NCI-H1105 (cell line): ENCODE measurements around the gene CADPS2.

ENCODE experiments used
- DNase-seq: peaks from one replicate; lab custom pipeline; 2025; lab: John Stamatoyannopoulos, UW

CADPS2 gene

DNA sequence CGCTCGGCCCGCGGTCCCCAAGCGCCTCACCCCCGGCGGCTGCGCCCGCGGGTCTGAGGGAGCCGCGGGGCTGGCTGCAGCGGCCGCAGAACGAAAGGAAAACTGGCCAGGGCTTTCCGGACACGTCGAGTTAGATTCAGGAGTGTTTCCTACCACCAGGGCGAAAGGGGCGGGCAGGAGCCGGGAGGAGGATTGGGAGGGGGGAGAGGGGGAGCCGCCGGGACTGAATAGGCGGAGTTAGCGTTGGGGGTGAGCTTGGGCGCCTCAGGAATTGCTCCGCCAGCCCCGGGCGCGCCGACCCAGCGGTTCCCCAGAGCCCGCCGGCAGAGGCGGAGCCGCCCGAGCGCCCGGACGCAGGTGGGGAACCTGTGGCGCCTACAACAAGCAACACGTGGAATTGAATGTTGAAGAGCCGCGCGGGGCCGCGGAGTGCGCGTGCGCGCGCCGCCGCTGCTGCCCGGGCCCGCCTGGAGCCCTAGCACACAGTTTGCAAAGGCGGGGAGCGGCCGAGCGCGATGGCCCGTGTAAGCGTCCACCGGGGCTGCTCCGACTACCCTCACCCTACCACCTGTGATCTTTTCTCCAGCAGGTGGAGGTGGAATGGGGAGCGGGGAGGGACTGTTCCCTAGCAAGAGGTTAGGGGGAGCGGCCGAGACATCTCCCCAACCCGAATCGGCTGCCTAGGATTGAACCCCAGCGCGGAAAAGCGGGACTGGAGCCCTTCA is at the start of gene CADPS2:
TSS of gene CADPS2 (minus strand) at position 104 of the 725 bp plus-strand sequence. CDS start 123 bp downstream, outside the sequence.
- DNase-seq = peak; percentile 70

- no peak for DNase-seq
Measured at GRCh38 chr7:122935620-122936019, 49.4 kb upstream of the CADPS2 start.

- no peak for DNase-seq
Measured at GRCh38 chr7:122919643-122920181, 33.5 kb upstream of the CADPS2 start.

DNA sequence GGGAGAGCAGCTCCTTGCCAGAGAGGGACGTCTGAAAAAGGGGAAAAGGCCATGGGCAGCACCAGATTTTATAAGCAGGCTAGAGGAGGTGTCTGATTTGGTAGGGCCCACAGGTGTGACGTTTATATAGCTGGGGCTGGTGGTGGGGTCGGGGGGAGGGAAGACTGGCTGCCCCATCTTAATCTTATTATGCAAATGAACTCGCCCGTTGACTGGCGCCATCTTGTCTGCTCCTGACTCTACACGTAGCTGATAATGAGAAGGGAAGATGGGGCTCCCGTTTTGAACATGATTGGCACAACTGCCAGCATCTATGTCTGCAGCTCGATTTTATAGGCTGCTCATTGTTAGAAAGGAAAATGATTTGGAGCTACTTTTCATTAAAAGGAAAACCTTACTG is 28.6 kb upstream of the CADPS2 start:
- no peak for DNase-seq

DNA sequence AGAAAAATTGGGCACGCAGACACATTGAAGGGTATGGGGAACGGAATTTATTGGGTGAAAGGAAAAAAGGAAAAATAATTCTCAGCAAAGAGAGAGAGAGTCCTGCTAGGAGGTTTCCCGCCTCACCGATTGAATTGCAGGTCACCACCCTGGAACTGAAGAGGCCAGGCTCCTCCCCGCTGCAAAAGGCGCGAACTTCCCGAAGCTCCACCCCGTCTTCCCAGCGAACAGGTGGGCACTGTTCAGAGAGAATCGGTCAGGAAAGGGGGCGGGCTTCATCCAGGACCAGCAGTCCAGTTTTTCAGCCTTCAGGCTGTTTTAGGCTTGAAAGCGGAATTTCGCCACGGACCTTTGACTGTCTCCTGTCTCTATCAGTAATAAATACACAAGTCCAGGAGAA is 27.3 kb upstream of the CADPS2 start:
- no peak for DNase-seq

DNA sequence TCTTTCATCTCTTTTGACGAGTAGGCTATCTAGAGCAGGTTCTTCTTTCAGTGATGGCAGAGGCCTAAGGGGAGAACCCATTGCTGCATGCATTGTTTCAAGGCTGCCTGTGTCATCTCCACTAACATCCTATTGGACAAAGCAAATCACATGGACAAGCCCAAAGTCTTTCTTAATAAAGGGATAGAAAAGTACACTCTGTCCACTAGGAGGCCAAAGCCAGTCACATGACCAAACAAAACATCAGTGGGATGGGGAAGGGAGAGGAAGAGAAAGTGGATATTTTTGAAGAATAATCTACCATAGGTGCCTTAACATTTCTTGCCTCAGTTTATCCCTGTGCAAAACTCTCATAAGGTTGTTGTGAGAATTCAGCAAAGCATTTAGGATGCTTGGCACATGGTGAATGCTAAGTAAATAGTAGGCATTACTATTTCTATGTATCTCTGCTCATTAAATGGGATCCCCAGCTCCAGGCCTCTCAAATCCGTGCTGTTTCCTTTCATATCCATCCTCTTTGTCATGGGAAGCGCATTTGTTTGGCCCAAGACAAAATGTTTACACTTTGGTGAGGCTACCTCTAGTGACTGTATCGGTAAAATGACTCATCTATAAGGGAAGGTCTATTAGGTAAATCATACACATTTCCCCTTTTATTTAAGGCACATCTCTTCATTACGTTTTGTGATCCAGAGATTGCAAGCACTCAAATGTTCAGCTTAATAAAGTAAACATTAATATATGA is 16.7 kb upstream of the CADPS2 start:
- DNase-seq = no peak

DNA sequence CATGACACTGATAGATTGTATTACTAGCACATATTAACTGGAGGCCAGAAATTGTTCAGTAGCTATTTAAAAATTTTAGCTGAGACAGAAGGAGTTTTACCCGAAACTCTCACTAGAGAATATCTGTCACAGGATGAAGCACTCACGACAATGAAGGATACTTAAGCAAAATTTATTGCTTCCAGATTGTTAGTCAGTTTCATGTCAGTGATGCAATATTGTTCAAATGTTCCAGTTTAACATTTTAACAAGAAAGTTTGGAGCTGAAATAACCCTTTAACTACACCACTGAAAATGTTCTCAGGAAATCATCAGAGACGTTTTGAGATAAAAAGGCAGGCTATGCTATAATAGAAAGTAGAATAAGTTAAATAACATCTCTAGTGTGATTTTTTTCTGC is 15.0 kb upstream of the CADPS2 start:
- DNase-seq = no peak

- DNase-seq = no peak
Measured at GRCh38 chr7:122896509-122896908, 10.2 kb upstream of the CADPS2 start.

DNA sequence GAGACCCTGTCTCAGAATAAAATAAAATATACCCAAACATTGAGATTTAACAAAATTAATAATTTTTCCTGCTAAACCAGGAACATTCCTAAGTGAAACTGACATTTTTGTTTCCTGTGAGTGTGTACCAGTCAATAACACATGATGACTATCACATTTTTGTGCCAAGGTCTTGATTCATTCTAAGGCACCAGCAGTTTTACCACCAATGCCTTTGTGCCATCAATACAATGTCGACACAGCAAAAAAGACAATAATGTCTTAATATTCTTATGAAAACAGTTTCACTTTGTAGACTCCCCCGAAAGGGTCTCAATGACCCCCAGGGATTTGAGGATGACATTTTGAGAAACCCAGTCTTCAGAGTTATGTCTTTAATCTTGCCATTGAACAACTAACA is 7.2 kb upstream of the CADPS2 start:
- no peak for DNase-seq

GRCh38 chr7:122889116-122889515 is 2.9 kb upstream of the CADPS2 start:
- no peak for DNase-seq

DNA sequence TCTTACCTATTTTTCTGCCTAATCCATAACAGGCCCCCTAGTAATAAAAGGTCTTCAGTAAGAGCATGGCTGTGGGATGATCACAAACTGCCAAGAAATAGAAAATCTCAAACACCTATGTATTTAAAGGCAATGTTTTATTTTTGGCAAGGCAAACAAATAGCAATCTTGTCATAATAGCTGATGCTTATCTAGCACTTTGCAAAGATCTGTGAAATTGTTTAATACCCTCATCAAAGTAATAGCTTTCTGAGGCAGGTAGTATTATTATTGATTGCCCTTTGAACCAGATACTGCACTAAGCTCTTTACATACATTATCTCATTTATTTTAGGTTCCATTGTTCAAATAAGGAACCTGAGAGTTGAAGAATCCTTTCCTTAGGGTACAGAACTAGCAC is 1.6 kb upstream of the CADPS2 start:
- no peak for DNase-seq

GRCh38 chr7:122887198-122887597 is 938 bp upstream of the CADPS2 start:
- no peak for DNase-seq

- peak; percentile 56 for DNase-seq
Measured at GRCh38 chr7:122885583-122886356, 490 bp downstream of the CADPS2 start.

DNA sequence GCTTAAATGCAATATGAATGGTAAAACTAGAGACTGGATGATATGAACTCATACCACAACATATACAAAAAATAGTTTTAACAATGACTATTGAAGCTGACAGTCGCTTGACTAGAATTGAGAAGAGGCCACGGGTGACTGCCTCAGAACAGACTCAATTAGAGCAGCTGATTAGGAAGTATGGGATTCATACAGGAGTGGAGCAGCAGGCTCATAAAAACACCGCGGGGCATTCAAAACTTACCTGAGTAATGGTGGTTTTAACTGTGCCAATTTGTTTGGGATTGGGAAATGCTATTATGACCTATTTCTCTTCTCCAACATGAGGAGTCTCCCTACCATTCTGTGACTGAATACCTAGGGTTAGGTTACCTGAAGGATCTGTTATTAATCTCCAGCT is 2.1 kb downstream of the CADPS2 start:
- peak; percentile 82 for DNase-seq

DNA sequence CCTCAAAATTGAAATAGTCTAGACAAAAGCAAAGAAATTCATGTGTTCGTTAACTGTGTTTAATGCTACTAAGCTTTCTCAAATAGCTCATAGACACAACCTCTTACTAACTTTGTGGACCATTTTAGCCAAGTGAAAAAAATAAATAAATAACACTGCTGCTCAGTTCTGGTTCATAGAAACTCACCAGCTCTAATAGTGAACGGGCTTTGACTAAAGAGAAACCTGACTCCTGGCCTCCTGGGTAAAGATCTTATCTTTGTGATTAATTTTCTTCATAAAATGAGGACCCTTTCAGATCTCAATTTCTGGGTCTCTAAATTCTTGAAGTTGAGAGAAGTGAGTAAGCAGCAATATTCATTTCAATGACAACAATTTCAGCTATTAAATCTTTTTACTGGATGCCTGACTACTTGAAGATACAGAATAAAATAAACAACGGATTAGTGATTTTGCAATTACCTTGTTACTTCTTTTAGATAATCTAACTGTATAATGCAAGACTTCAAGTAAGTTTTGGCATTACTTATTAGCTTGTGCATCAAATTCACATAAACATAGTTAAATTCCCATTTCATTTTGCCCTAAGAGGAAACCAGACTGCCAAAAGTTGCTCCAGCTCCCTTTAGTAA is 3.1 kb downstream of the CADPS2 start:
- no peak for DNase-seq

DNA sequence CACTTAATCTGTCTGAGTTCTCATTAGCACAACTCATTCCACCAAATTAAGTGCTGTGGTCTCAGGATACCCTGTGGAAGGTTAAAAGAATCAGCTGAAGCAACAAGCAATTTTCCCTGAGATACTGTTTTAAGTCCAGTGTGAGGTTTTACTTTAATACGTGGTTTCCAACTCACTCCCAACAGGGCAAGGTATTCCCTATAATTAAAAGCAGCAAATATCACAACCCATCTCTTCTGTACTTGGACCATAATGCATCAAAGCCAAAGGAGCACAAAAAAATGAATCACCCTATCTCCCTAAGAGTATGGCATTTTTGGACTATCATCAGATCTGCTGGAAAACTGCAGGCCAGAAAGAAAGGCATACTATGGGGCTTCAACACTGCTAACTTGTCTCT is 4.9 kb downstream of the CADPS2 start:
- no peak for DNase-seq

DNA sequence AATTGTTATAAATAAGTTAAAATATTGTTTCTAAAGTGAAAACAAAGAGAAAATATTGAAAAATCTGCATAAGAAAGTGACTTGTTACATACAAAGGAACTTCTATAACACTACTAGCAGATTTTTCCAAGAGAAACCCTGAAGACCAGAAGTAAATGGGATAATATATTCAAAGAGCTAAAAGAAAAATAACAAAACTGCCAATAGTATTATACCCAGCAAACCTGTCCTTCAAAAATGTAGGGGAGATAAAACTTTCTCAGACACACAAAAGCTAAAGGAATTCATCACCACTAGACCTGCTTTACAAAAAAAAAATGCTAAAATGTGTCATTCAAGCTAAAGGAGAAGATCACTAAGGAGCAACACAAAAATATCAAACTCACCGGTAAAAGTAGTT is 17.0 kb downstream of the CADPS2 start:
- no peak for DNase-seq

DNA sequence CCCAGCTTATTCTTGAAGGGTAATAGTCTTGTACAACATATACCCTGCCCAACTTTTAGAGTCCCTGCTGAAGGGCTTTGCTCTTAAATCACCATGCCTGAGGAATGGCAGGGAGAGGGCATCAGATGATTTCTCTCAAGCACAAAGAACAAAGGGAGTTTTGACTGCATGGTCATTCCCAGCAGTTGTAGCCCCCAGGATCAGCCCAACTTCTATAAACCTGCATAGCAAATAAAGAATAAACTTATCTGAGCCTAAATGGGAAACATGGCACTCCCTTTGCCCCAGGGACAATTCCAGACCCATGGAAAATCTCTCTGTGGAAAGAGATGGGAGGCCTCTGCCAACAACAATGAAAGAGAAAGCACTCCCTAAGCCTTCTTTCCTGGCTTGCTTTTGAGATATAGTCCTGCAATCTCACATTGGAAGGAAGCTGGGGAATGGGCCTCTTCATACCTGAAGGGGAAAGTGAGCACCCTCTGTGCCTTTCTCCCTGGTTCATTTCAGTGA is 18.7 kb downstream of the CADPS2 start:
- DNase-seq = no peak

DNA sequence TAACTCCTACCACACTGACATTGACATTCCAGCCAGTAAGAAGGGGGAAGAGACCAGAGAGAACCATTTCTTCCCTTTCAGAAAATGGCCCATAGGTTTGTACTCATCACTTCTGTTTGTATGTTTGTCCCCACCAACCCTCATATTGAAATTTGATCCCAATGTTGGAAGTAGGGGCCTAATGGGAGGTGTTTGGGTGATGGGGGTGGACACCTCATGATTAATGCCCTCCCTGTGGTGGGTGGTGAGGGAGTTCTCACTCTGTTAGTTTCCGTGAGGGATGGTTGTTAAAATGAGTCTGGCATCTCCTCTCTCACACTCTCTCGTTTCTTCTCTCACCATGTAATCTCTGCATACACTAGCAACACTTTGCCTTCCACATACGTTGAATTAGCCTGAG is 21.4 kb downstream of the CADPS2 start:
- no peak for DNase-seq

DNA sequence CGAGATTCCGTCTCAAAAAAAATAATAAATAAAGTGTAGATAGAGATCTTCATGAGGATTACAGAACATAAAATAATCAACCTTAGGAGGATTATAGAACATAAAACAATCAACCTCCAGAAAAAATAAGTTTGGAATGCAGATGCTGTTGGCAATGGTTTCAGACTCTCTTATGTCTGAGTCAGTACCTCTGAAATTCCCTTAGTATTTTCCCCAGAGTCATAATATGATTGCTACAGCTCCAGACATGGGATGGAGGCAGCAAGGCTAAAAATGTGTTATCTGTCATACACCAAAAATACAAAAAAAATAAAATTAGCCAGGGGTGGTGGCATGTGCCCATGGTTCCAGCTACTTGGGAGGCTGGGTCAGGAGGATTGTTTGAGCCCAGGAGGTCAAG is 22.2 kb downstream of the CADPS2 start:
- no peak for DNase-seq

DNA sequence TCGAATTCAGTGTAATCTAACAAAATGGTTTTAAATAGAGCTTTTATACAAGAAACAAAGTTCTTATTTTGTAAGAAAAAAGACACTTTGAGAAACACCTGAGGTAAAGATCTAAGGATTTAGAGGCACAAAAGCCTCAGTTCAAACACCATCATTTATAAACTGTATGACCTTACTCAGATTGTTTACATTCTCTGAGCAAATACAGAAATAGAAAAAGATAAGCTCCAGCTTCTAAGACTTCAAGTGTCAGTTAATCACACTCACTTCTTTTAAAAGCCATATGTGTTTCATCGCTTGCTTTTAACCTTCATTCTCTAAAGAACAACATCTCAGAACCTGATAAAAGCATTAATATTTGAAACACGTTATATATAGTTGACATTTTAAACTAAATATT is 27.9 kb downstream of the CADPS2 start:
- no peak for DNase-seq

DNA sequence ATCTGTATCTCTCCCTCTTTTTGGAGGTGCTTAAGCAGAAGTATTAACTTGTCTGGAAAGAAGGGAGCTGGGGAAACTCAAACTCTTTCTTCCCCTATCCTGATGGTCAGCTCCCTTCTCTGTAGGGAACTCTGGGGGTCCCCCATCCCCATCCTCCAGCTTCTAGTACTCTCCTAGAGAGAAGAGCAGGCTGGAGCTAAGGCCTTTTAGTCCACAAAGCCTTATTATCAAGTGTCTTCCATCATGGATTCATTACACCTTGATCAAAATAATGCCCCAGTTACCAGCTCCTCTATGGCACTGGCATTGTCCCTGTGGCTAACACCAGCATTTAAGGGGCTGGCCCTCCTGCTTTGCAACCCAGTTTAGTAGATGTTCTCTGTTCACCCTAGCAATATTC is 35.7 kb downstream of the CADPS2 start:
- DNase-seq = no peak
